Spleen (tissue), 7 donors: ENCODE measurements around the gene OTOA.
"Not testable (repeated sequence)": the region's sequence is repeated elsewhere in the genome, so short reads cannot be mapped to it uniquely, and the experiment has no call there.

Experiments used
- POLR2A ChIP-seq, 3 donors: fragments of 450-650 bp; IDR thresholded peaks; one replicate each; pipeline ENCODE4 v1.5.1; 2017; ENCODE audit warnings: antibody characterized with exemption in 3 of 3, mild to moderate bottlenecking in 1 of 3
- POLR2AphosphoS5 ChIP-seq, 3 donors: sonication (generic); formaldehyde crosslinking; IDR thresholded peaks; one replicate each; pipeline ENCODE4 v1.5.1; 2017; ENCODE audit warnings: antibody characterized with exemption in 3 of 3
- TF ChIP-seq, protein P1 (sequence below), 11 experiments: fragments of 200-600 bp in 7 of 11; fragments of 450-650 bp in 4 of 11; sonication (generic) in 4 of 11; IDR thresholded peaks in 8 of 11; conservative IDR thresholded peaks in 3 of 11; 1 replicate in 7 of 11; 2 replicates in 4 of 11; pipeline versions ENCODE4 v1.4.0 to v1.8.0; 2016 to 2021; ENCODE audit warnings: antibody characterized with exemption in 11 of 11, inconsistent platforms in 4 of 11, mild to moderate bottlenecking in 1 of 11
- donor health status: DM: no; HTN: no; CAD: no; lungs with moderate emphysema.
- donor health status: DM: no; HTN: no; CAD: no.
- donor health status: DM: no; HTN: no; CAD: no.

DNA sequence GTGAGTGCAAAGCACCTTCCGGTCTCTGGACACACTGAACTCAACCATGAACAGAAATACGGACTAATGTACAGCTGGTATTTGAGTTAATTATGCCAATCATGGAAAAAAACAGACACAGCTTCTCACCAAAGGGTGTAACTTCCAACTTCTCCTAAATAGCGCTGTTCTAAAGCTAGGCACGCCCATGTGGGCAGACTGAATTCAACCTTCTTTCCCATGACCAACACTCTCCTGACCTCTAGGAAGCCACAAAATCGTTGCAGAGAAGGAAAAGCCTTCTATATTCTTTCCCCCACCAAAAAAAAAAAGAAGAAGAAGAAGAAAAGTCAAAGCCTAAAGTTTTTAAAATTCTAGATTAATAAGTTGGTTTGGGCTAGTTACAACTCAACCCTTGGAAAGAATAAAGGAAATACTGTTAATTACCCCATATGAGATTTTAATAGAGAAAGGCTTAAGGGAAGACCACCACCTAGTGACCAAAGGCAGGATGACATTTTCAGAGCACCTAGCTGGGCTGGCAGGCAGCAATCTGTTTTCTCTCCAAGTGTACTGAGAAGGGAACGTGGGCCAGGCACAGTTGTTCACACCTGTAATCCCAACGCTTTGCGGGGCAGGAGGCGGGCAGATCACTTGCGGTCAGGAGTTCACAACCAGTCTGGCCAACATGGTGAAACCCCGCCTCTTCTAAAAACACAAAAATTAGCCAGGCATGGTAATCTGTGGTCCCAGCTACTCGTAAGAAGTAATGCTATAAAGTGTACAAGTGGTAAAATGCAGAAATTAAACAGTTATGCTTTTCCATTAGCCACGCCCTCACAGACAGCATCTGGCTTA is 138.0 kb downstream of the OTOA start:
- TF ChIP-seq, protein P1, sequence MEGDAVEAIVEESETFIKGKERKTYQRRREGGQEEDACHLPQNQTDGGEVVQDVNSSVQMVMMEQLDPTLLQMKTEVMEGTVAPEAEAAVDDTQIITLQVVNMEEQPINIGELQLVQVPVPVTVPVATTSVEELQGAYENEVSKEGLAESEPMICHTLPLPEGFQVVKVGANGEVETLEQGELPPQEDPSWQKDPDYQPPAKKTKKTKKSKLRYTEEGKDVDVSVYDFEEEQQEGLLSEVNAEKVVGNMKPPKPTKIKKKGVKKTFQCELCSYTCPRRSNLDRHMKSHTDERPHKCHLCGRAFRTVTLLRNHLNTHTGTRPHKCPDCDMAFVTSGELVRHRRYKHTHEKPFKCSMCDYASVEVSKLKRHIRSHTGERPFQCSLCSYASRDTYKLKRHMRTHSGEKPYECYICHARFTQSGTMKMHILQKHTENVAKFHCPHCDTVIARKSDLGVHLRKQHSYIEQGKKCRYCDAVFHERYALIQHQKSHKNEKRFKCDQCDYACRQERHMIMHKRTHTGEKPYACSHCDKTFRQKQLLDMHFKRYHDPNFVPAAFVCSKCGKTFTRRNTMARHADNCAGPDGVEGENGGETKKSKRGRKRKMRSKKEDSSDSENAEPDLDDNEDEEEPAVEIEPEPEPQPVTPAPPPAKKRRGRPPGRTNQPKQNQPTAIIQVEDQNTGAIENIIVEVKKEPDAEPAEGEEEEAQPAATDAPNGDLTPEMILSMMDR (IDR thresholded peaks at IDR 0.05 in 8 of 11, conservative IDR thresholded peaks at IDR 0.05 in 3 of 11) = peak in 10 of 11 experiments; percentile 12 to 59 (median 41)
- not testable (repeated sequence) for TF ChIP-seq POLR2A, POLR2AphosphoS5 (IDR thresholded peaks at IDR 0.05)
